ENCODE results near the gene SLC6A12.

Gene SLC6A12

GRCh38 chr12:184811-185575, 29.0 kb downstream of the SLC6A12 start:
- Histone ChIP-seq H3K9ac (no peak overlapping the region), H3K27me3 (ENCODE audit: insufficient read depth, low read depth) (peaks cover 2% of the 10 kb centered on the region; the same call in 1 of the 2 replicates), H3K36me3 (ENCODE audit: insufficient read depth) (no peaks in the 10 kb centered on the region), H2AFZ (ENCODE audit: low read depth) (no peak overlapping the region), H3K4me3 (IDR thresholded peaks at IDR 0.05; ENCODE audit: insufficient read depth, low read depth, low read length) (no peak overlapping the region), H3K79me2 (ENCODE audit: insufficient read depth, low read depth) (no peaks in the 10 kb centered on the region), H3K4me2 (no peak overlapping the region), H4K20me1 (ENCODE audit: insufficient read depth) (no peaks in the 10 kb centered on the region), H3K4me1 (ENCODE audit: low read depth, poor library complexity, severe bottlenecking) (no peaks in the 10 kb centered on the region), H3K27ac (no peak overlapping the region)
- no peak for TF ChIP-seq CTCF (conservative IDR thresholded peaks at IDR 0.05; ENCODE audit: low read depth, low read length)

- Histone ChIP-seq H3K27me3 (ENCODE audit: insufficient read depth, low read depth) (no peaks in the 10 kb centered on the region; the same call in 1 of the 2 replicates), H3K79me2 (ENCODE audit: insufficient read depth, low read depth) (no peaks in the 10 kb centered on the region), H4K20me1 (ENCODE audit: insufficient read depth) (no peaks in the 10 kb centered on the region), H3K4me3 (IDR thresholded peaks at IDR 0.05; ENCODE audit: insufficient read depth, low read depth, low read length) (no peak overlapping the region), H3K9ac (no peak overlapping the region), H3K4me2 (no peak overlapping the region), H3K4me1 (ENCODE audit: low read depth, poor library complexity, severe bottlenecking) (no peaks in the 10 kb centered on the region), H2AFZ (ENCODE audit: low read depth) (no peak overlapping the region), H3K27ac (no peak overlapping the region), H3K36me3 (ENCODE audit: insufficient read depth) (no peaks in the 10 kb centered on the region)
- no peak for TF ChIP-seq CTCF (conservative IDR thresholded peaks at IDR 0.05; ENCODE audit: low read depth, low read length)
Observed at GRCh38 chr12:182381-182892, 31.5 kb downstream of the SLC6A12 start.

GRCh38 chr12:181921-182320, 32.0 kb downstream of the SLC6A12 start:
- H3K4me2 ChIP-seq: no peak overlapping the region
- no peak overlapping the region for H3K4me3 ChIP-seq (IDR thresholded peaks at IDR 0.05; ENCODE audit: insufficient read depth, low read depth, low read length)
- H3K27me3 ChIP-seq (ENCODE audit: insufficient read depth, low read depth): no peaks in the 10 kb centered on the region; the same call in 1 of the 2 replicates
- H4K20me1 ChIP-seq (ENCODE audit: insufficient read depth): no peaks in the 10 kb centered on the region
- H2AFZ ChIP-seq (ENCODE audit: low read depth): no peak overlapping the region
- H3K9ac ChIP-seq: no peak overlapping the region
- H3K36me3 ChIP-seq (ENCODE audit: insufficient read depth): no peaks in the 10 kb centered on the region
- H3K79me2 ChIP-seq (ENCODE audit: insufficient read depth, low read depth): no peaks in the 10 kb centered on the region
- H3K4me1 ChIP-seq (ENCODE audit: low read depth, poor library complexity, severe bottlenecking): no peaks in the 10 kb centered on the region
- H3K27ac ChIP-seq: no peak overlapping the region
- TF ChIP-seq CTCF (conservative IDR thresholded peaks at IDR 0.05; ENCODE audit: low read depth, low read length): no peak

GRCh38 chr12:180445-180844, 33.5 kb downstream of the SLC6A12 start:
- Histone ChIP-seq H3K4me3 (IDR thresholded peaks at IDR 0.05; ENCODE audit: insufficient read depth, low read depth, low read length) (no peak overlapping the region), H3K27ac (no peak overlapping the region), H3K9ac (no peak overlapping the region), H3K27me3 (ENCODE audit: insufficient read depth, low read depth) (no peaks in the 10 kb centered on the region; the same call in 1 of the 2 replicates), H3K79me2 (ENCODE audit: insufficient read depth, low read depth) (no peaks in the 10 kb centered on the region), H3K4me1 (ENCODE audit: low read depth, poor library complexity, severe bottlenecking) (peaks cover 9% of the 10 kb centered on the region), H3K36me3 (ENCODE audit: insufficient read depth) (no peaks in the 10 kb centered on the region), H2AFZ (ENCODE audit: low read depth) (no peak overlapping the region), H3K4me2 (no peak overlapping the region), H4K20me1 (ENCODE audit: insufficient read depth) (no peaks in the 10 kb centered on the region)
- no peak for TF ChIP-seq CTCF (conservative IDR thresholded peaks at IDR 0.05; ENCODE audit: low read depth, low read length)

Measured in KMS-11 (cell line).